Adipocyte (in vitro differentiated cells): ENCODE results near the gene GBE1.
A peak's percentile ranks its signal among the peaks of the same experiment; 100 is the strongest.

Source experiments
- DNase-seq: peaks from one replicate; pipeline ENCODE4 v3.0.0-alpha.2; 2015; ENCODE audit warnings: low read depth
- H3K27me3 ChIP-seq: replicated peaks from 2 replicates; pipeline ENCODE4 v1.7.0; 2013; ENCODE audit warnings: mild to moderate bottlenecking, low read length, moderate library complexity; ENCODE audit not compliant: control insufficient read depth, insufficient read depth
- H3K36me3 ChIP-seq: 2 replicates; pipeline ENCODE4 v1.7.0; 2013; ENCODE audit warnings: low read length, mild to moderate bottlenecking, moderate library complexity; ENCODE audit not compliant: control insufficient read depth, insufficient read depth, severe bottlenecking
- H3K4me1 ChIP-seq: 2 replicates; pipeline ENCODE4 v1.7.0; 2013; ENCODE audit warnings: mild to moderate bottlenecking, low read length, moderate library complexity; ENCODE audit not compliant: control insufficient read depth, insufficient read depth
- H3K4me3 ChIP-seq: 2 replicates; pipeline ENCODE4 v1.7.0; 2013; ENCODE audit warnings: mild to moderate bottlenecking, low read length, moderate library complexity
- H3K9ac ChIP-seq: 2 replicates; pipeline ENCODE4 v1.7.0; 2013; ENCODE audit warnings: mild to moderate bottlenecking, low read length, moderate library complexity
- H3K9me3 ChIP-seq: 2 replicates; pipeline ENCODE4 v1.7.0; 2013; ENCODE audit warnings: mild to moderate bottlenecking, low read length, moderate library complexity; ENCODE audit not compliant: control insufficient read depth

The GBE1 gene

DNA sequence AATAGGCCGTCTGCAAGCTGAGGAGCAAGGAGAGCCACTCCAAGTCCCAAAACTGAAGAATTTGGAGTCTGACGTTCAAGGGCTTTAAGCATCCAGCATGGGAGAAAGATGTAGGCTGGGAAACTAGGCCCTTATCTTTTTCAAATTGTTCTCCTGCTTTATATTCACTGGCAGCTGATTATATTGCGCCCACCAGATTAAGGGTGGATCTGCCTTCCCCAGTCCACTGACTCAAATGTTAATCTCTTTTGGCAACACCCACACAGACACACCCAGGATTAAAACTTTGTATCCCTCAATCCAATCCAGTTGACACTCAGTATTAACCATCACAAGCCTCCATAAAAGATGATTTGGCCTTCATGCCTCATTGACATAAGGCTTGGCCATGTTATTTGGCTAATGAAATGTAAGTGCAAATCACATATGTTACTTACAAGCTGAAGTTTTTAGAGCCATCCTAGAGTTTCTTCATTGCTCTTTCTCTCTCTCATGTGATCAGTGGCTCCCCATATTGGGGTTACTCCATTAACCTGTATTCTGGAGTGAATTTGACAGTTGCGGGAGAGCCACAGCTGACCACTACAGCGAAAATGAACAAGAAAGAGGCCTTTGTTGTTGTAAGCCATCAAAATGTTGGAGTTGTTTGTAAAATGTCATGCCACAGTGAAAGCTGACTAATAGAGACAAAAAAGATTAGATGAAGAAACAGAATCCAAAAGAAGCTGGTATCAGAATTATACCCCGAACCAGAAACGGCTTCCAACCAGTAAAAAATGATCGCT, 61.7 kb downstream of the GBE1 start:
- no peak for DNase-seq
- Histone ChIP-seq H3K27me3 (no peaks in the 10 kb centered on the region), H3K36me3 (peaks cover 87% of the 10 kb centered on the region), H3K9me3 (no peaks in the 10 kb centered on the region), H3K4me3 (no peak overlapping the region), H3K4me1 (peaks cover 20% of the 10 kb centered on the region), H3K9ac (no peak overlapping the region)

DNA sequence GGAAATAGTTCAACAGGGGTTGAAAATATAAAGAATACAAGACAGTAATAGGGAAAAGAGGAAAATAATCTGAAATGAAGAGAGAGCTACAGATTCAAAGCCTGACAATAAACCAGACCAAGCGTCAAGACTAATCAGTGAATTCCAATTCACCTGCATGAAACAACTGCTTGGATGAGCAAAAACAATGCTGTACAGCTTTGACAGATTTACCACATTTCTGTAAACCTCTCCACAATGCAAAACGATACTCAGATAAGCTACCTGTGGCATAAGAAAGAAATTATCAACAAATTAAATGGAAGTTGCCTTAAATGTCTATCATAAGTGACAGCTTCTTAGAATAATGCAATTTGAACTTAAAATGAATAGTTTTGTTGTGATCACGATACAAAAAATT, 65.4 kb downstream of the GBE1 start:
- DNase-seq: no peak
- H3K4me3 ChIP-seq: no peak overlapping the region
- H3K27me3 ChIP-seq: no peaks in the 10 kb centered on the region
- no peaks in the 10 kb centered on the region for H3K9me3 ChIP-seq
- peaks cover 38% of the 10 kb centered on the region for H3K4me1 ChIP-seq
- H3K36me3 ChIP-seq: peaks cover 62% of the 10 kb centered on the region
- no peak overlapping the region for H3K9ac ChIP-seq

DNA sequence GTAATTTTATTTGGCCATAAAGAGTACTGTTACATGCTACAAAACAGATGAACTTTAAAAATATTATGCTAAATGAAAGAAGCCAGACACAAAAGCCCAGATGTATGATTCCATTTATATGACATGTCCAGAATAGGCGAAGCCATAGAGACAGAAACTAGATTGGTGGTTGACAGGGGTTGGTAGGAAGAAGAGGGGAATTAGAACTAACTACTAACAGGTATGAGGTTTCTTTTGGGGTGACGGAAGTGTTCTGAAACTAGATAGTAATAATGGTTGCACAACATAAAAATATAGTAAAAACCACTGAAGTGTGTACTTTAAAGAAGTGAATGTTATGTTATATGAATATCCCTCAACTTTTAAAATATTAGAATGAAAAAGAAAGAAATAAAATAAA, 66.1 kb downstream of the GBE1 start:
- H3K36me3 ChIP-seq: peaks cover 63% of the 10 kb centered on the region
- H3K4me3 ChIP-seq: no peak overlapping the region
- no peaks in the 10 kb centered on the region for H3K9me3 ChIP-seq
- no peak overlapping the region for H3K9ac ChIP-seq
- DNase-seq: no peak
- H3K4me1 ChIP-seq: peaks cover 31% of the 10 kb centered on the region
- no peaks in the 10 kb centered on the region for H3K27me3 ChIP-seq

DNA sequence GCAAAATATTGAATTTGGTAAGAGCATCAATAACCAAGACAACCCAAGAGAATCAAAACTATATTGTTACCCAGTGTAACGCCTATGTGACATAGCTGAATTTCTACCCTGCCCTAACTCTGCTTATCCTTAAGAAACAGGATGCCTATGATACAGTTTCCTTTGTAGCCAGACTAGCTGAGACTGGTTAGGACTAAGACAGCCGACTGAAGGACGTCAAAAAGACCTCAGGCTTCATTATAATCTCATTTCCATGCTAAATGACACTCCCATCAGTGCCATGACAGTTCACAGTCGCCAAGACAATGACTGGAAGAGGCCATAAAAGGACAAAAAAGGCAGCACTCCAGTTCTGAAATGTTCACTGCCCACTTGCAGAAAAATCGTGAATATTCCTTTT, 66.8 kb downstream of the GBE1 start:
- H3K9me3 ChIP-seq: no peaks in the 10 kb centered on the region
- H3K4me3 ChIP-seq: no peak overlapping the region
- no peak for DNase-seq

DNA sequence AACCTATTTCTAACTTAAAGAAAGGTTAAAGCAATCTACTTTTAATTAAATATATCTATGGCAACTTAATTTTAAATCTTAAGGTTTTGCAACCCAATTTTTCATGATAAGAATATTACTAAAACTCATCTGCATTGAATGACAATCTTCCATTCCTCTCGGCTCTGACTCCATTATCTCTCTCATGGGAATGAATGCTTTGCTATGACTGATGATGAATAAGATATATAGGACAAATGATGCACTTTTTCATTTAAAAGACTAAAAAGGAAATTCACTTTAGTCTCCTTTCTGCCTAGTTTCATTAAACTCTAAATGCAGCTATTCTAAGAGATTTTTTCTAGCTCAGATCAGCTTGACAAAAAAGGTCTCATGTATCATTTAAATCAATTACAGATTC, 68.7 kb downstream of the GBE1 start:
- H3K9me3 ChIP-seq: no peaks in the 10 kb centered on the region
- no peaks in the 10 kb centered on the region for H3K27me3 ChIP-seq
- peaks cover 24% of the 10 kb centered on the region for H3K4me1 ChIP-seq
- peak overlapping the region; percentile 16 for H3K9ac ChIP-seq
- H3K4me3 ChIP-seq: peak overlapping the region; percentile 9
- H3K36me3 ChIP-seq: peaks cover 57% of the 10 kb centered on the region
- DNase-seq: peak; percentile 22

More for the DNA sequence above, 66.8 kb downstream of the GBE1 start:
- H3K4me1 ChIP-seq: peaks cover 27% of the 10 kb centered on the region
- peaks cover 65% of the 10 kb centered on the region for H3K36me3 ChIP-seq
- H3K27me3 ChIP-seq: no peaks in the 10 kb centered on the region
- H3K9ac ChIP-seq: no peak overlapping the region

DNA sequence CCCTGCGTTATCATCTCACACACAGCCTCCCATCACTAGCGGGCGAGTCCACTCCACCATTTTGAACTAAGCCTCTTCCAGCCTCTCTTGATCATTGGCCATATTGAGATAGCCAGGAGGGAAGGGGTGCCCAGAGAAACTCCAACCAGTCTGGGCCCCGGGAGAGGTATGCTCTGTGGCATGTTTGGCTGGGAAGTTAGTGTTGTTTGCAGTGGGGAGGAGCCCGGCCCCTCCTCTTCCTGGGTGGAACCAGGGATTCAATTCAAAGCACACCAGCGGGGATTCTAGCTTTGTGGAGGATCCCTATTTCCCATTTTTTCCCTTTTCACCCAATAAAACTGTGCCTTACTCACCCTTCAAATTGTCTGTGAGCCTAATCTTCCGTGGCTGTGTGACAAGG, 71.8 kb downstream of the GBE1 start:
- DNase-seq: no peak
- H3K4me3 ChIP-seq: no peak overlapping the region
- H3K4me1 ChIP-seq: peaks cover 38% of the 10 kb centered on the region
- H3K9me3 ChIP-seq: no peaks in the 10 kb centered on the region
- H3K27me3 ChIP-seq: no peaks in the 10 kb centered on the region
- H3K9ac ChIP-seq: no peak overlapping the region
- H3K36me3 ChIP-seq: peaks cover 59% of the 10 kb centered on the region

DNA sequence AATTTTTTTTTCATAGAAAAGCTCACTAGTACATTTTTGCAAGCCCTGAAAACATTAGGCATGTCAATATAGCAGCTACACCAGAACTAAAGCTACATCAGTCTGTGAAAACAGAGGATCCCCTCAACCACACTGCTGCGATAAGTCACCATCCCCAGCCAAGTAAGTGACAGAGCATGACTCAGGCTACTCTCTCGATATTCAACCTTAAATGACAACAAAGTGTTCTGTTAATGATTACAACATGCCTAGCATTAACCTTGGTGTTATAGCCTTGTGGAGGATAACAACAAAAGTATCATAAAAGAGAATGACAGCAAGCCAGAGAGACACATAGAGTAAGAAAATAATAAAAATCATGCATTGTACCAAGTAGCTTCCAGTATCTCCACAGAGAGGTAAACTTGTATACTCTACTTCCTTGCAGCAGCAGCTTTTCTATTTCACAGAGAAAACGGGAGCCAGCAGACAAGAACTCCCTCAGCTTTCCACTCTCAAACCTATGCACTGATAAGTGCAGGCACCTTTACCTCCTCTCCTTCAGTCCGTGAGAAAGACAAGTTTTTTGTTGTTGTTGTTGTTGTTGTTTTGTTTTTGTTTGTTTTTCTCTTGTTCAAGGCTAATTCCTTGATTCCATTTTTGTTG, 76.6 kb downstream of the GBE1 start:
- Histone ChIP-seq H3K9ac (no peak overlapping the region), H3K4me1 (peaks cover 26% of the 10 kb centered on the region), H3K36me3 (peaks cover 61% of the 10 kb centered on the region), H3K4me3 (no peak overlapping the region), H3K9me3 (no peaks in the 10 kb centered on the region), H3K27me3 (no peaks in the 10 kb centered on the region)
- DNase-seq: peak; percentile 8

DNA sequence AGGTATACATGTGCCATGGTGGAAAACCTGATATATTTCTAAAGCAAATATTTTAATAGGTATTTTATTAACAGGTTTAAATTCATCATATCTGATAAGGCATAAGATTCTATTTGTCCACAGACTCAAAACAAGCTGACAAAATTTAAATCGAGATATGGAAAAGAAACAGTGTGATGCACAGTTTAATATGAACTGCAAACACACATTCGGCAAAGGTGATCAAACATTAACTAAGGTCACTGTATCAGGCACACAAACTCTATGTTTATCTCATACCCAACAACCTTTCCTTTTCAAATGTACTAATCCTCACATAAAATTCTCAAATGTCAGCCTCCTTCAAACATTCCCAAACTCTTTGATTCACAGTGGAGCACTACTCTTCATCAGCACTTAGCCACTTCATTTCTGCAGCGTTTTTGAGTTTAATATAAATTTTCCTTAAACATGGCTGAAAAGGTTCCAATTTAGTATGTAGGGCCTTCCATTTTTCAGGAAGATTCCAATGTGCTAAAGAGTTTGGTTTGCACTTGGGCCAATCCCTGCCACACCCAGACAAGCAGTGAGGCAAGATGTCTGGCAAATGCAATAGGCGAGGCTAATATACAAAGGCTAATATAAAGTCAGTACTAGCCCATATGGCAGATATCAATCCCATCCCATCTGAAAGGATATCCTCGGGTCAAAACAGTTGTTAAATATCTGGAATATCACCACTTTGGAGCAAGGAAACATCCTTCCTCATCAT, 84.6 kb downstream of the GBE1 start:
- H3K4me3 ChIP-seq: no peak overlapping the region
- no peaks in the 10 kb centered on the region for H3K27me3 ChIP-seq
- H3K4me1 ChIP-seq: peaks cover 7% of the 10 kb centered on the region
- H3K36me3 ChIP-seq: peaks cover 58% of the 10 kb centered on the region
- H3K9ac ChIP-seq: no peak overlapping the region
- no peak for DNase-seq
- H3K9me3 ChIP-seq: no peaks in the 10 kb centered on the region

DNA sequence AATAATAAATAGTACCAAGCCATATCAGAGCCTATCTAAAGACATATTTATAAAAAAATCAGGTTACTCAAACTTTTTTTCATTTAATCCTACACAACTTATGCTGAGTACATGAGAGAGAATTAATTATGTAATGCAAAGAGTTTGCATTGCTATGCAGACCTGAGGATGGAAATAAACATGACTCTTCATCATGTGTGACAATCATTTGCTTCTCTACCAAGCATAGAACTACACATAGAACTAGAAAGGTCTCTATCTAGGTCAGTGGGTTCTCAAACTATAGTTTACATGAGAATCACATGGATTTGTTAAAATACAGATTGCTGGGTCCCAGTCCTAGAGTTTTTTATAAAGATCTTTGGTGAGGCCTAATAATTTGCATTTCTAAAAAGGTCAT, 86.8 kb downstream of the GBE1 start:
- H3K36me3 ChIP-seq: peaks cover 54% of the 10 kb centered on the region
- H3K4me1 ChIP-seq: peaks cover 7% of the 10 kb centered on the region
- no peak overlapping the region for H3K4me3 ChIP-seq
- DNase-seq: no peak
- no peak overlapping the region for H3K9ac ChIP-seq
- no peaks in the 10 kb centered on the region for H3K9me3 ChIP-seq
- no peaks in the 10 kb centered on the region for H3K27me3 ChIP-seq

DNA sequence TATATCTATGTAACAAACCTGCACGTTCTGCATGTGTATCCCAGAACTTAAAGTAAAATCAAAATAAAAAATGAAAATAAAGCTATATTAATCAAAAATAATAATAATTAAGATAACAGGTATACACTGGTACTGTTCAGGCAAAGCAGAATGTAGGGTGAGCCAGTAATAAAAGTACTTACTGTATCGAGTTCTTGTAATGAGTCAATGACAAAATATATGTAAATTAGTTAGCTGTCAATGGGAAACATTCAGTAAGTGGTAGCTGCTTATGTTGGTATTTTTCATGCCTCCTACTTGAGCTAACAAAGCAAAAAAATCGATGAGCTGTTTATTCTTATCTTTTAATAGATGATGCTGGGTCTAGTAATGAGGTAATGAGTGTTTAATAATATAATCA, 93.2 kb downstream of the GBE1 start:
- peaks cover 64% of the 10 kb centered on the region for H3K36me3 ChIP-seq
- H3K4me1 ChIP-seq: peaks cover 29% of the 10 kb centered on the region
- DNase-seq: no peak
- H3K9me3 ChIP-seq: no peaks in the 10 kb centered on the region
- no peaks in the 10 kb centered on the region for H3K27me3 ChIP-seq
- H3K9ac ChIP-seq: no peak overlapping the region
- H3K4me3 ChIP-seq: no peak overlapping the region

DNA sequence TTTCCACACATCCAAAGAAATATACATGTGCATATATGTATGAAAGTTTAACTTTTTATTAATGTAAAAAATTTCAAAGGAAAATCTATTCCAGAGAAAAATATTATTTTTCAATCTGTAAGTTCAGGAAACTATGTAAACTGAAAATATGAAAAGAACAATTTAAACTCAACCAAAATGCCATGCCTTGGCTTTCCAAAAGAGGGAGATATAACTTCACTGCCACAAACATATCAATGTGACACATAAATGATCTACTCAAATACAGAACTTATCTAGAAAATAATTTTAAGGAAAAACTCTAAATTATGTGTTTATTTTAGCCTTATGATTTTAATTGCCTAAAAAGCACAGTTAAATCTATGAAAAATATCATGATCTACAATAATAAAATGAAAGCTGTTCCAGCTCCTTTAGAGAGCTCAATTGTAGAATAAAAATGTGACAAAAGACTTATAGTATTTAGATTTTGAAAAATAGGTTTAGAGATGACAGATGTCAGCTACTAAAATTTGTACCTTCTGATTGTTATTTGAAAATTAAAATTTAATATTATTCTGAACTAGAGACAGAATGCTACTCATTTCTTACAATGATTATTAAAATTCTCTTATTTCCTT, 94.8 kb downstream of the GBE1 start:
- Histone ChIP-seq H3K27me3 (no peaks in the 10 kb centered on the region), H3K9me3 (no peaks in the 10 kb centered on the region), H3K9ac (peak overlapping the region; percentile 70), H3K36me3 (peaks cover 59% of the 10 kb centered on the region), H3K4me1 (peaks cover 36% of the 10 kb centered on the region), H3K4me3 (no peak overlapping the region)
- DNase-seq: peak; percentile 59
